ENCODE results near the gene TTYH2.

DNA sequence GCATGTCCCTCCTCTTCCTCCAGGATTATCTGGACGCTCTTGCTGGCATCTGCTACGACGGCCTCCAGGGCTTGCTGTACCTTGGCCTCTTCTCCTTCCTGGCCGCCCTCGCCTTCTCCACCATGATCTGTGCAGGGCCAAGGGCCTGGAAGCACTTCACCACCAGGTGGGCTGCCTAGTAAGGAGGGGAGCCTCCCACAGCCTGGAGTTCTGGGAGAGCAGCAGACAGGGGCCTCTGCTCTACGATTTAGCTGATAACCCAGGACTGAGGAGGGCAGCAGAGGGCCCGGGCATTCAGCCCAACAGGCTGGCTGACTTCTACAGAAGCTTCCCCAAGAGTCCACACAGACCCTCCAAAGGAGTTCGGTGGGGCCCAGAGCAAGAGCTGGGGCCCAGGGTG lies 38.8 kb downstream of the TTYH2 start:
- TF ChIP-seq GATA2 (IDR thresholded peaks at IDR 0.05; ENCODE audit: low read depth, low read length) (no peak), GATA3 (IDR thresholded peaks at IDR 0.05; ENCODE audit: low read depth, low read length) (no peak)

All from SH-SY5Y (cell line).